GM12878 (cell line): ENCODE measurements around the gene VDR. TPM values are rescaled to one million over a fixed set of nuclear protein-coding genes. Genes with fewer than 3 reads are reported as not detected.

ENCODE experiments used
- ATAC-seq: fragments of 200-7000 bp; cut with Tn5 transposase; 3 replicates; pipeline ENCODE4 v1.9.1; 2020; ENCODE audit warnings: mild to moderate bottlenecking, moderate library complexity
- BruUV-seq: library from RNA; stranded (reverse); fragments of 400-500 nt; replicated peaks from 2 replicates; lab custom pipeline; 2021; lab: Mats Ljungman, UMichigan
- CTCF ChIA-PET: fragments of 300-600 bp; sonication (Branson Sonifier 250); formaldehyde crosslinking; extraction: SDS; loops from one replicate; lab custom pipeline; 2021; ENCODE audit warnings: inconsistent platforms; lab: Yijun Ruan, JAX
- POLR2A ChIA-PET: fragments of 350-600 bp; formaldehyde crosslinking; extraction: SDS; loops from one replicate; lab custom pipeline; 2021; ENCODE audit warnings: inconsistent platforms; lab: Charles Lee
- RAD21 ChIA-PET: fragments of 300-600 bp; sonication (Branson Sonifier 250); formaldehyde crosslinking; loops from one replicate; lab custom pipeline; 2023; ENCODE audit warnings: antibody characterized with exemption; ENCODE audit not compliant: unreplicated experiment; lab: Charles Lee
- SMC1A ChIA-PET: fragments of 300-600 bp; sonication (Branson Sonifier 250); formaldehyde crosslinking; loops from one replicate; lab custom pipeline; 2023; ENCODE audit not compliant: unreplicated experiment, uncharacterized antibody; lab: Charles Lee
- DNase-seq: peaks from one replicate; pipeline ENCODE4 v3.0.0-alpha.2; 2011; ENCODE audit warnings: low read depth, low spot score
- FAIRE-seq: peaks from 3 replicates; lab custom pipeline; 2011; peaks lifted over from hg19 to GRCh38; lab: Jason Lieb, UNC
- H2AFZ ChIP-seq: 2 replicates; pipeline ENCODE4 v1.6.0; 2011; ENCODE audit warnings: low read depth, low read length, control low read depth; ENCODE audit not compliant: control insufficient read depth
- H3K27ac ChIP-seq: 2 replicates; pipeline ENCODE4 v1.5.1; 2011; ENCODE audit warnings: control low read depth; ENCODE audit not compliant: control insufficient read depth, insufficient read depth
- H3K27me3 ChIP-seq, 2 experiments: replicated peaks in 1 of 2; 2 replicates each; pipeline versions ENCODE4 v1.6.0 to v1.6.1; 2011; ENCODE audit warnings: low read length in 1 of 2; ENCODE audit not compliant: control insufficient read depth in 2 of 2, insufficient read depth in 2 of 2
- H3K36me3 ChIP-seq, 2 experiments: 2 replicates each; pipeline ENCODE4 v1.5.1; 2011; ENCODE audit warnings: low read length in 1 of 2; ENCODE audit not compliant: control insufficient read depth in 2 of 2, insufficient read depth in 2 of 2
- H3K4me1 ChIP-seq: 2 replicates; pipeline ENCODE4 v1.6.1; 2011; ENCODE audit warnings: mild to moderate bottlenecking, low read length, moderate library complexity, mixed read lengths; ENCODE audit not compliant: control insufficient read depth, insufficient read depth
- H3K4me2 ChIP-seq: 2 replicates; pipeline ENCODE4 v1.6.0; 2011; ENCODE audit warnings: control low read depth; ENCODE audit not compliant: control insufficient read depth, insufficient read depth
- H3K4me3 ChIP-seq: fragments of 200-600 bp; sonication (generic); 2 replicates; pipeline ENCODE4 v1.5.1; 2016
- H3K79me2 ChIP-seq: 2 replicates; pipeline ENCODE4 v1.6.0; 2011; ENCODE audit warnings: low read length; ENCODE audit not compliant: control insufficient read depth, insufficient read depth
- H3K9ac ChIP-seq: 2 replicates; pipeline ENCODE4 v1.8.0; 2011; ENCODE audit warnings: low read length, control low read depth, mixed read lengths; ENCODE audit not compliant: control insufficient read depth, insufficient read depth
- H3K9me3 ChIP-seq: replicated peaks from 3 replicates; pipeline ENCODE4 v1.5.1; 2011; ENCODE audit warnings: mild to moderate bottlenecking, low read length; ENCODE audit not compliant: control insufficient read depth, insufficient read depth
- H4K20me1 ChIP-seq: 2 replicates; pipeline ENCODE4 v1.6.0; 2011; ENCODE audit not compliant: control insufficient read depth, insufficient read depth
- BACH1 ChIP-seq: fragments of 450-650 bp; IDR thresholded peaks from 2 replicates; pipeline ENCODE4 v1.6.1; 2017; ENCODE audit warnings: mild to moderate bottlenecking, borderline replicate concordance
- BHLHE40 ChIP-seq, 2 experiments: fragments of 450-650 bp in 1 of 2; IDR thresholded peaks; 2 replicates each; pipeline ENCODE4 v1.6.1; 2011 to 2017; ENCODE audit warnings: low read depth in 2 of 2, borderline replicate concordance in 1 of 2, improper control_type of control experiment in 1 of 2, low read length in 1 of 2, mild to moderate bottlenecking in 1 of 2
- CTCF ChIP-seq, 3 experiments: IDR thresholded peaks in 2 of 3; conservative IDR thresholded peaks in 1 of 3; 2 replicates each; pipeline ENCODE4 v1.5.1; 2011; ENCODE audit warnings: low read depth in 3 of 3, low read length in 3 of 3, mild to moderate bottlenecking in 3 of 3, control low read depth in 2 of 3, moderate library complexity in 2 of 3, inconsistent platforms in 1 of 3, mixed read lengths in 1 of 3; ENCODE audit not compliant: control insufficient read depth in 2 of 3, insufficient read depth in 1 of 3; ENCODE audit errors: extremely low read depth in 1 of 3
- EGR1 ChIP-seq, 2 experiments: IDR thresholded peaks; 1 replicate in 1 of 2; 2 replicates in 1 of 2; pipeline ENCODE4 v1.6.1; 2011 to 2012; ENCODE audit warnings: low read depth in 2 of 2, low read length in 2 of 2, borderline replicate concordance in 1 of 2, mild to moderate bottlenecking in 1 of 2, moderate library complexity in 1 of 2
- IKZF1 ChIP-seq: fragments of 450-650 bp; conservative IDR thresholded peaks from 2 replicates; pipeline ENCODE4 v1.6.1; 2017; ENCODE audit warnings: antibody characterized with exemption, mild to moderate bottlenecking
- LARP7 ChIP-seq: fragments of 450-650 bp; IDR thresholded peaks from 2 replicates; pipeline ENCODE4 v1.6.1; 2017; ENCODE audit warnings: mild to moderate bottlenecking
- MYB ChIP-seq: fragments of 150-350 bp; IDR thresholded peaks from 2 replicates; pipeline ENCODE4 v1.6.1; 2014; ENCODE audit warnings: mild to moderate bottlenecking, low read depth, low read length, borderline replicate concordance
- NKRF ChIP-seq: fragments of 450-650 bp; conservative IDR thresholded peaks from 2 replicates; pipeline ENCODE4 v1.6.1; 2017; ENCODE audit warnings: mild to moderate bottlenecking, moderate library complexity
- NR2C1 ChIP-seq: fragments of 450-650 bp; IDR thresholded peaks from 2 replicates; pipeline ENCODE4 v1.6.1; 2017; ENCODE audit warnings: antibody characterized with exemption, mild to moderate bottlenecking, moderate library complexity
- NR2F1 ChIP-seq: fragments of 450-650 bp; conservative IDR thresholded peaks from 2 replicates; pipeline ENCODE4 v1.6.1; 2017; ENCODE audit warnings: mild to moderate bottlenecking
- POLR2A ChIP-seq: IDR thresholded peaks from 2 replicates; pipeline ENCODE4 v1.6.1; 2011; ENCODE audit warnings: low read depth, mild to moderate bottlenecking, low read length
- RAD21 ChIP-seq: IDR thresholded peaks from 2 replicates; pipeline ENCODE4 v1.6.1; 2011; ENCODE audit warnings: mild to moderate bottlenecking, low read depth, low read length, moderate library complexity; ENCODE audit not compliant: insufficient read depth
- RAD51 ChIP-seq: fragments of 450-650 bp; IDR thresholded peaks from 2 replicates; pipeline ENCODE4 v1.6.1; 2016; ENCODE audit warnings: moderate library complexity, mild to moderate bottlenecking, inconsistent platforms
- RB1 ChIP-seq: fragments of 450-650 bp; formaldehyde crosslinking; IDR thresholded peaks from 2 replicates; pipeline ENCODE4 v1.6.1; 2017; ENCODE audit warnings: mild to moderate bottlenecking, borderline replicate concordance
- SMAD5 ChIP-seq: IDR thresholded peaks from 2 replicates; pipeline ENCODE4 v1.6.1; 2016; ENCODE audit warnings: antibody characterized with exemption, low read depth
- SMARCA5 ChIP-seq: fragments of 450-650 bp; IDR thresholded peaks from 2 replicates; pipeline ENCODE4 v1.6.1; 2017; ENCODE audit warnings: mild to moderate bottlenecking
- TBL1XR1 ChIP-seq: IDR thresholded peaks from 2 replicates; pipeline ENCODE4 v1.6.1; 2012; ENCODE audit warnings: low read depth, low read length, improper control_type of control experiment
- WGBS: methylation state at CpG from one replicate; pipeline ENCODE4 v1.1.6; 2016; ENCODE audit warnings: low lambda C conversion rate; ENCODE audit not compliant: insufficient replicate concordance, insufficient coverage; ENCODE audit errors: missing lambda C conversion rate; 5-methylcytosine and 5-hydroxymethylcytosine counted together
- in situ Hi-C: fragments of 300-500 bp; cut with MboI; formaldehyde crosslinking; loops from 9 replicates; pipeline ENCODE4 v1.14.3; 2018; ENCODE audit warnings: mixed read lengths
- intact Hi-C: fragments of 100-400 bp; cut with micrococcal nuclease; formaldehyde crosslinking; loops from one replicate; pipeline ENCODE4 v1.14.2; 2022; ENCODE audit not compliant: unreplicated experiment
- polyA plus RNA-seq, 11 experiments: library from polyadenylated mRNA; depleted of rRNA in 4 of 11; unstranded in 6 of 11; stranded (reverse) in 5 of 11; fragments of >200 nt; fragmentation: Nextera tagmentation in 4 of 11; fragmentation: Illumina TruSeq in 1 of 11; extraction: Ambion mirVana in 4 of 11; extraction: Trizol in 1 of 11; gene quantifications; 1 replicate in 1 of 11; 2 replicates in 10 of 11; pipeline versions ENCODE4 v1.2.1 to v1.2.3, GENCODE V29; 2011 to 2016; ENCODE audit warnings: inconsistent platforms in 2 of 11, missing spikeins in 2 of 11, low read depth in 1 of 11
- total RNA-seq, 4 experiments: library from RNA; depleted of rRNA in 3 of 4; stranded (reverse); fragments of >200 nt in 3 of 4; fragmentation: Illumina TruSeq in 1 of 4; extraction: Trizol in 1 of 4; gene quantifications; 2 replicates each; pipeline versions ENCODE4 v1.2.1 to v1.2.3, GENCODE V29; 2013 to 2021

Gene VDR
- total and polyA plus RNA-seq, 10 of the 15 experiments (the other 5 are each of a cell fraction or from before 2014, with no cell fraction given) = 0.27 to 7.9 (median 3.0) TPM

DNA sequence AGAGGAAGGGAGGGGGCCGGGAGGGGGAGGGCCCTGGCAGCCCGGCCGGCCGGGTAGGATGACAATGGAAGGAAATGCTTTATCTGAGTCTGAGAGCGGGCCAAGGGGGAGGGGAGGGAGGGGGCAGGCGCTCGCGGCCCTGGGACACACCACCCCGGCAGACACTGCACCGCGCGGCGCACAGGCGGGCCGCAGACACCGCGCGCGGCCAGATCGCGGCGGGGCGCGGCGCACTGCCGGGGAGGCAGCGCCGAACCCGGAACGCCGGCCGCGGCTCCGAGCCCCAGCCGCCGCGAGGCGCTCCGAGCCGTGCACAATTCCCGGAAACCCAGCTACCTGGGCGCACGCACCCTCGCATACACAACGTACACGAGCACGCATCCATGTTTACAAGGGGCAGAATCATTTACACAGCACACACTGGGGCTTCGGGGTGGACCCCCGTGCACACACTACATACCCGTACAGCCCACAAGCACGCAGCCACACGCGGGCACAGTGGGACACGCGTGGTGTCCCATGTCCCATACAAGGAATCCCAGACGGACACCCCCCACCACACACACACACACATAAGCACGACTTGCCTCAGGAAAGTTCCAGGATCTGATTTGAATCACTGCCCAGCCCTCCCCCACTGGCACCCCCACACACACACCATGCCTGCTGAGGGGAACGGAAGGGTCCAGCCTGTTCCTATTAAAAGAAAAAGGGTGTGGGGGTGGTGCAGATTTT, 84.7 kb downstream of the VDR start, which contains the start of gene HDAC7 (continued):
- 0 out of 2 replicates have a peak, but pooled peaks have one; percentile 32 for TF ChIP-seq RB1
- 0 out of 2 replicates have a peak, but pooled peaks have one; percentile 72 for TF ChIP-seq BACH1

- Histone ChIP-seq H3K4me3 (peak overlapping the region; percentile 80), H3K36me3 (no peaks in the 10 kb centered on the region; a peak in 1 of 4 replicates), H3K9ac (peak overlapping the region; percentile 49), H3K27ac (peak overlapping the region; percentile 37), H2AFZ (peak overlapping the region; percentile 45), H4K20me1 (no peaks in the 10 kb centered on the region; the same call in 1 of the 2 replicates), H3K79me2 (peaks cover 22% of the 10 kb centered on the region), H3K4me2 (peak overlapping the region; percentile 83), H3K4me1 (peaks cover 32% of the 10 kb centered on the region), H3K9me3 (no peaks in the 10 kb centered on the region), H3K27me3 (peaks cover 0 to 7% of the 10 kb centered on the region in 2 experiments; a peak in 3 of 4 replicates)
- ChIA-PET POLR2A (no interaction called here), RAD21 (interaction anchor here (0.6 to 5.3 kb wide), 4 partner anchors 11 to 66 kb away, joined by 3 to 92 read pairs (median 10); no protein-coding TSS in a partner anchor), SMC1A (interaction anchor here (0.9 to 3.4 kb wide), 6 partner anchors 9 to 77 kb away, joined by 3 to 24 read pairs (median 4); no protein-coding TSS in a partner anchor), CTCF (interaction anchor here (0.9 to 5.0 kb wide), 5 partner anchors 11 to 77 kb away, joined by 3 to 108 read pairs (median 8); no protein-coding TSS in a partner anchor)
- WGBS = 1% methylated on average over 44 of the region's 77 CpGs
- peak; percentile 51 for ATAC-seq
- intact Hi-C loops = no loop called here
- no peak for DNase-seq
- BruUV-seq = no TSS peak
- in situ Hi-C loops = no loop called here
- no peak for FAIRE-seq
- TF ChIP-seq LARP7 = 0 out of 2 replicates have a peak, but pooled peaks have one; percentile 43
- no peak for TF ChIP-seq SMARCA5
- TF ChIP-seq SMAD5 = no peak
- TF ChIP-seq POLR2A = peak; percentile 57
- no peak for TF ChIP-seq BHLHE40 (IDR thresholded peaks at IDR 0.05; ENCODE audit: borderline replicate concordance in 1 of 2, low read depth in 2 of 2, low read length in 1 of 2)
- TF ChIP-seq RAD21 = peak; percentile 46
- peak; percentile 69 for TF ChIP-seq NR2C1
- peak; percentile 89 for TF ChIP-seq NR2F1
- no peak for TF ChIP-seq EGR1 (IDR thresholded peaks at IDR 0.05; ENCODE audit: borderline replicate concordance in 1 of 2, low read depth in 2 of 2, low read length in 2 of 2)
- TF ChIP-seq RAD51 = no peak
- TF ChIP-seq CTCF (IDR thresholded peaks at IDR 0.05 in 2 of 3, conservative IDR thresholded peaks at IDR 0.05 in 1 of 3; ENCODE audit: control insufficient read depth in 2 of 3, extremely low read depth in 1 of 3, insufficient read depth in 1 of 3, low read depth in 3 of 3, low read length in 3 of 3) = peak; percentile 28 to 34 (median 32); a peak in 4 of 6 replicates
- no peak for TF ChIP-seq MYB
- TF ChIP-seq NKRF = no peak
- no peak for TF ChIP-seq TBL1XR1
- TF ChIP-seq IKZF1 = peak; percentile 33
Measured at GRCh38 chr12:47819138-47819895, 85.5 kb downstream of the VDR start.
